Stimulated activated naive CD8-positive, alpha-beta T cell treated with anti-CD3 and anti-CD28 coated beads, Interleukin-15, Interleukin-2, amounts not matched to agents 100 ng/mL and 50 ng/mL, for 24 hours (primary cell): ENCODE data around the gene BPIFB3.

Experiments
- H3K27ac Mint-ChIP-seq: one replicate; pipeline ENCODE4 v1.8.0; 2021; ENCODE audit warnings: mild to moderate bottlenecking, mixed read lengths
- H3K27me3 Mint-ChIP-seq: one replicate; pipeline ENCODE4 v1.8.0; 2021; ENCODE audit warnings: mixed read lengths
- H3K36me3 Mint-ChIP-seq: one replicate; pipeline ENCODE4 v1.8.0; 2021; ENCODE audit warnings: low read depth, mixed read lengths
- H3K4me1 Mint-ChIP-seq: one replicate; pipeline ENCODE4 v1.8.0; 2021; ENCODE audit warnings: low read depth, mixed read lengths
- H3K4me3 Mint-ChIP-seq: one replicate; pipeline ENCODE4 v1.8.0; 2021; ENCODE audit warnings: mild to moderate bottlenecking, mixed read lengths
- H3K9me3 Mint-ChIP-seq: one replicate; pipeline ENCODE4 v1.8.0; 2021; ENCODE audit warnings: mixed read lengths

BPIFB3 gene

GRCh38 chr20:33022694-33023438 is 30.8 kb upstream of the BPIFB3 start:
- no peaks in the 10 kb centered on the region for H3K9me3 Mint-ChIP-seq
- H3K36me3 Mint-ChIP-seq, result no peaks in the 10 kb centered on the region
- H3K4me3 Mint-ChIP-seq, result no peak overlapping the region
- H3K27me3 Mint-ChIP-seq, result no peaks in the 10 kb centered on the region
- no peak overlapping the region for H3K27ac Mint-ChIP-seq
- H3K4me1 Mint-ChIP-seq, result no peaks in the 10 kb centered on the region

GRCh38 chr20:33023439-33024242 is 30.1 kb upstream of the BPIFB3 start:
- no peak overlapping the region for H3K4me3 Mint-ChIP-seq
- no peak overlapping the region for H3K27ac Mint-ChIP-seq
- no peaks in the 10 kb centered on the region for H3K4me1 Mint-ChIP-seq
- no peaks in the 10 kb centered on the region for H3K9me3 Mint-ChIP-seq
- H3K27me3 Mint-ChIP-seq, result no peaks in the 10 kb centered on the region
- H3K36me3 Mint-ChIP-seq, result no peaks in the 10 kb centered on the region

- Mint-ChIP-seq H3K27me3 (no peaks in the 10 kb centered on the region), H3K4me1 (no peaks in the 10 kb centered on the region), H3K36me3 (no peaks in the 10 kb centered on the region), H3K27ac (no peak overlapping the region), H3K9me3 (no peaks in the 10 kb centered on the region), H3K4me3 (no peak overlapping the region)
These were observed 29.5 kb upstream of the BPIFB3 start for GRCh38 chr20:33024243-33024560.

GRCh38 chr20:33024609-33025317 is 28.9 kb upstream of the BPIFB3 start:
- no peak overlapping the region for H3K4me3 Mint-ChIP-seq
- H3K27me3 Mint-ChIP-seq, result no peaks in the 10 kb centered on the region
- no peak overlapping the region for H3K27ac Mint-ChIP-seq
- H3K4me1 Mint-ChIP-seq, result no peaks in the 10 kb centered on the region
- no peaks in the 10 kb centered on the region for H3K36me3 Mint-ChIP-seq
- no peaks in the 10 kb centered on the region for H3K9me3 Mint-ChIP-seq

- H3K9me3 Mint-ChIP-seq, result no peaks in the 10 kb centered on the region
- no peak overlapping the region for H3K27ac Mint-ChIP-seq
- H3K4me1 Mint-ChIP-seq, result no peaks in the 10 kb centered on the region
- H3K4me3 Mint-ChIP-seq, result no peak overlapping the region
- H3K27me3 Mint-ChIP-seq, result no peaks in the 10 kb centered on the region
- no peaks in the 10 kb centered on the region for H3K36me3 Mint-ChIP-seq
These were observed 28.3 kb upstream of the BPIFB3 start for GRCh38 chr20:33025318-33025876.

GRCh38 chr20:33026072-33026778 is 27.5 kb upstream of the BPIFB3 start:
- no peaks in the 10 kb centered on the region for H3K4me1 Mint-ChIP-seq
- no peaks in the 10 kb centered on the region for H3K9me3 Mint-ChIP-seq
- H3K36me3 Mint-ChIP-seq, result no peaks in the 10 kb centered on the region
- no peak overlapping the region for H3K27ac Mint-ChIP-seq
- H3K27me3 Mint-ChIP-seq, result no peaks in the 10 kb centered on the region
- no peak overlapping the region for H3K4me3 Mint-ChIP-seq

GRCh38 chr20:33026779-33027759 is 26.6 kb upstream of the BPIFB3 start:
- Mint-ChIP-seq H3K27me3 (no peaks in the 10 kb centered on the region), H3K4me1 (no peaks in the 10 kb centered on the region), H3K27ac (no peak overlapping the region), H3K4me3 (no peak overlapping the region), H3K36me3 (no peaks in the 10 kb centered on the region), H3K9me3 (no peaks in the 10 kb centered on the region)

GRCh38 chr20:33027769-33028751 is 25.6 kb upstream of the BPIFB3 start:
- H3K27ac Mint-ChIP-seq, result no peak overlapping the region
- no peak overlapping the region for H3K4me3 Mint-ChIP-seq
- H3K36me3 Mint-ChIP-seq, result no peaks in the 10 kb centered on the region
- H3K4me1 Mint-ChIP-seq, result no peaks in the 10 kb centered on the region
- no peaks in the 10 kb centered on the region for H3K27me3 Mint-ChIP-seq
- peaks cover 1% of the 10 kb centered on the region for H3K9me3 Mint-ChIP-seq

- no peaks in the 10 kb centered on the region for H3K27me3 Mint-ChIP-seq
- H3K36me3 Mint-ChIP-seq, result no peaks in the 10 kb centered on the region
- no peak overlapping the region for H3K4me3 Mint-ChIP-seq
These were observed 24.8 kb upstream of the BPIFB3 start for GRCh38 chr20:33028875-33029274.

GRCh38 chr20:33030076-33030475 is 23.6 kb upstream of the BPIFB3 start:
- H3K27ac Mint-ChIP-seq, result no peak overlapping the region
- H3K4me1 Mint-ChIP-seq, result no peaks in the 10 kb centered on the region
- peaks cover 5% of the 10 kb centered on the region for H3K9me3 Mint-ChIP-seq

More at GRCh38 chr20:33028875-33029274, 24.8 kb upstream of the BPIFB3 start:
- Mint-ChIP-seq H3K4me1 (no peaks in the 10 kb centered on the region), H3K27ac (no peak overlapping the region), H3K9me3 (peaks cover 5% of the 10 kb centered on the region)

GRCh38 chr20:33030569-33030968 is 23.1 kb upstream of the BPIFB3 start:
- Mint-ChIP-seq H3K27ac (no peak overlapping the region), H3K4me1 (no peaks in the 10 kb centered on the region), H3K27me3 (no peaks in the 10 kb centered on the region), H3K36me3 (no peaks in the 10 kb centered on the region), H3K9me3 (peaks cover 5% of the 10 kb centered on the region), H3K4me3 (no peak overlapping the region)

More at GRCh38 chr20:33030076-33030475, 23.6 kb upstream of the BPIFB3 start:
- Mint-ChIP-seq H3K4me3 (no peak overlapping the region), H3K36me3 (no peaks in the 10 kb centered on the region), H3K27me3 (no peaks in the 10 kb centered on the region)

- H3K4me1 Mint-ChIP-seq, result no peaks in the 10 kb centered on the region
- H3K9me3 Mint-ChIP-seq, result peaks cover 5% of the 10 kb centered on the region
- no peaks in the 10 kb centered on the region for H3K36me3 Mint-ChIP-seq
- no peak within 1 kb of the TSS for H3K4me3 Mint-ChIP-seq
- no peaks in the 10 kb centered on the region for H3K27me3 Mint-ChIP-seq
- no peak within 1 kb of the TSS for H3K27ac Mint-ChIP-seq
These were observed 22.2 kb upstream of the BPIFB3 start, which contains the start of gene BPIFB6 for GRCh38 chr20:33031531-33031930. Gene BPIFB6, plus strand, starts transcription at chr20:33031648. Its CDS starts 0 bp downstream, at chr20:33031648.

GRCh38 chr20:33032555-33032954 is 21.1 kb upstream of the BPIFB3 start:
- Mint-ChIP-seq H3K4me3 (no peak overlapping the region), H3K4me1 (no peaks in the 10 kb centered on the region), H3K36me3 (no peaks in the 10 kb centered on the region), H3K27me3 (no peaks in the 10 kb centered on the region), H3K9me3 (peaks cover 5% of the 10 kb centered on the region), H3K27ac (no peak overlapping the region)
